Mucosa of stomach (tissue), 1 donor: ENCODE results near the gene ITGAV.
"Not testable (repeated sequence)": the region's sequence is repeated elsewhere in the genome, so short reads cannot be mapped to it uniquely, and the experiment has no call there.

Experiments
- H3K27me3 ChIP-seq: one replicate; pipeline ENCODE4 v1.7.0; 2013; ENCODE audit warnings: mild to moderate bottlenecking, low read length; ENCODE audit not compliant: control insufficient read depth, insufficient read depth
- H3K36me3 ChIP-seq: one replicate; pipeline ENCODE4 v1.7.0; 2013; ENCODE audit warnings: low read length; ENCODE audit not compliant: control insufficient read depth, insufficient read depth
- H3K4me1 ChIP-seq: one replicate; pipeline ENCODE4 v1.7.0; 2013; ENCODE audit warnings: mild to moderate bottlenecking, low read length; ENCODE audit not compliant: control insufficient read depth, insufficient read depth
- H3K4me3 ChIP-seq: one replicate; pipeline ENCODE4 v1.7.0; 2013; ENCODE audit warnings: low read length
- H3K9ac ChIP-seq: one replicate; pipeline ENCODE4 v1.7.0; 2013; ENCODE audit warnings: mild to moderate bottlenecking, low read length, moderate library complexity
- H3K9me3 ChIP-seq: one replicate; pipeline ENCODE4 v1.7.0; 2013; ENCODE audit warnings: mild to moderate bottlenecking, low read length, moderate library complexity; ENCODE audit not compliant: control insufficient read depth
- donor health status: Pancreatic carcinoma.

The ITGAV gene

GRCh38 chr2:186559848-186560247, 30.0 kb upstream of the ITGAV start:
- no peak overlapping the region for H3K4me3 ChIP-seq
- no peak overlapping the region for H3K9ac ChIP-seq
- no peaks in the 10 kb centered on the region for H3K4me1 ChIP-seq
- H3K27me3 ChIP-seq: no peaks in the 10 kb centered on the region
- no peaks in the 10 kb centered on the region for H3K9me3 ChIP-seq
- H3K36me3 ChIP-seq: no peaks in the 10 kb centered on the region

- H3K4me3 ChIP-seq: no peak overlapping the region
- no peak overlapping the region for H3K9ac ChIP-seq
- H3K36me3 ChIP-seq: no peaks in the 10 kb centered on the region
- H3K27me3 ChIP-seq: no peaks in the 10 kb centered on the region
- no peaks in the 10 kb centered on the region for H3K4me1 ChIP-seq
- H3K9me3 ChIP-seq: no peaks in the 10 kb centered on the region
Measured at GRCh38 chr2:186560254-186560653, 29.6 kb upstream of the ITGAV start.

- Histone ChIP-seq H3K36me3 (no peaks in the 10 kb centered on the region), H3K9me3 (no peaks in the 10 kb centered on the region), H3K9ac (no peak overlapping the region), H3K27me3 (no peaks in the 10 kb centered on the region), H3K4me3 (no peak overlapping the region), H3K4me1 (no peaks in the 10 kb centered on the region)
Measured at GRCh38 chr2:186561467-186562208, 28.2 kb upstream of the ITGAV start.

DNA sequence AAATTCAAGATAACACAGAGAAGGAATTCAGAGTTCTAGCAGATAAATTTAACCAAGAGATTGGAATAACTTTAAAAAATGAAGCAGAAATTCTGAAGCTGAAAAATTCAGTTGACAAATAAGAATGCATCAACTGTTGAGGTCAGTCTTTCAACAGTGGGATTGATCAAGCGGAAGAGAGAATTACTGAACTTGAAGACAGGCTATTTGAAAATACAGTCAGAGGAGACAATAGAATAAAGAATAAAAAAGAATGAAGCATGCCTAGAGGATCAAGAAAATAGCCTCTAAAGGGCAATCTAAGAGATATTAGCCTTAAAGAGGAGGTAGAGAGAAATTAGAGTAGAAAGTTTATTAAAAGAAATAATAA, 27.7 kb upstream of the ITGAV start:
- no peak overlapping the region for H3K4me3 ChIP-seq
- H3K4me1 ChIP-seq: no peaks in the 10 kb centered on the region
- H3K9me3 ChIP-seq: no peaks in the 10 kb centered on the region
- no peak overlapping the region for H3K9ac ChIP-seq
- no peaks in the 10 kb centered on the region for H3K36me3 ChIP-seq
- H3K27me3 ChIP-seq: no peaks in the 10 kb centered on the region

DNA sequence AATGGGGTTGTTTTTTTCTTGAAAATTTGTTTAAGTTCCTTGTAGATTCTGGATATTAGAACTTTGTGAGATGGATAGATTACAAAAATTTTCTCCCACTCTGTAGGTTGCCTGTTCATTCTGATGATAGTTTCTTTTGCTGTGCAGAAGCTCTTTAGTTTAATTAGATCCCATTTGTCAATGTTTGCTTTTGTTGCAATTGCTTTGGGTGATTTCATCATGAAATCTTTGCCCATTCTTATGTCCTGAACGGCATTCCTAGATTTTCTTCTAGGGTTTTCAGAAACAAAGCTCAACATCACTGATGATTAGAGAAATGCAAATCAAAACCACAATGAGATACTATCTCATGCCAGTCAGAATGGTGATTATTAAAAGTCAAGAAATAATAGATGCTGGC, 21.3 kb upstream of the ITGAV start:
- not testable (repeated sequence) for H3K9ac ChIP-seq, H3K9me3 ChIP-seq, H3K4me3 ChIP-seq, H3K27me3 ChIP-seq, H3K36me3 ChIP-seq
- peaks cover 28% of the 10 kb centered on the region for H3K4me1 ChIP-seq

GRCh38 chr2:186569127-186569526, 20.7 kb upstream of the ITGAV start:
- not testable (repeated sequence) for H3K27me3 ChIP-seq, H3K36me3 ChIP-seq, H3K9me3 ChIP-seq, H3K4me3 ChIP-seq, H3K9ac ChIP-seq
- peaks cover 28% of the 10 kb centered on the region for H3K4me1 ChIP-seq

DNA sequence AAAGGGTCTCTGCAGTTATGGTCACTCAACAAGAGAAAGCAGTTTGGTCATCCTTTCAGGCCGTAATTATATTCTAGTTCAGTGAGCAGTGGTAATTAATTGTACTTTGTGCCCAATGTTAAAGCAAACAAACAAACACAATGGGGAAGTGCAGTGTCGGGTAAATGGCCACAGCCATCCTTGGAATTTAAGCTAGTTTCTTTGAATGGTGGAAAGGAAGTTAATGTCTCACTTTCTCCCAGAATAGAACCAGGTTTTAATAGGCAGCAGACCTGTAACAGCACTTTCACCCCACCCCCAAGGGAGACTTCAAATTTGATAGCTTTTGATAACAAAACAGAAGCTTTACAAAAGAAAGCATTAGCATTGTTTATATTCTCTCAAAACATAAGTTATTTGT, 20.0 kb upstream of the ITGAV start:
- H3K27me3 ChIP-seq: no peaks in the 10 kb centered on the region
- no peak overlapping the region for H3K4me3 ChIP-seq
- H3K9ac ChIP-seq: no peak overlapping the region
- no peaks in the 10 kb centered on the region for H3K9me3 ChIP-seq
- H3K36me3 ChIP-seq: no peaks in the 10 kb centered on the region
- H3K4me1 ChIP-seq: peaks cover 28% of the 10 kb centered on the region

DNA sequence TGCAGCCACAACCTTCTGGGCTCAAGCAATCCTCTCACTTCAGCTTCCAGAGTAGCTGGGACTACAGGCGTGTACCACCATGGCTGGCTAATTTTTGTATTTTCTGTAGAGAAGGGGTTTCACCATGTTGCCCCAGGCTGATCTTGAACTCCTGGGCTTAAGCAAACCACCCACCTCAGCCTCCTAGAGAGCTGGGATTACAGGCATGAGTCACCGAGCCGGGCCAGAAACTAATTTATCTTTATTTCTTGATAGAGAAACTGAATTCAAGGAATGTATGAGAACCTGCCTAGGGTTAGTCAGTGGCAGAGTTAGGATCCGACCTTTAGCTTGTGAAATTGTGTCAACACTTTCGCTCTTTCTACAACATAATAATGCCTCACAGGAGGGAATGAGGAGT, 19.3 kb upstream of the ITGAV start:
- H3K9ac ChIP-seq: no peak overlapping the region
- no peaks in the 10 kb centered on the region for H3K27me3 ChIP-seq
- H3K36me3 ChIP-seq: no peaks in the 10 kb centered on the region
- H3K9me3 ChIP-seq: no peaks in the 10 kb centered on the region
- H3K4me1 ChIP-seq: peaks cover 28% of the 10 kb centered on the region
- H3K4me3 ChIP-seq: no peak overlapping the region

DNA sequence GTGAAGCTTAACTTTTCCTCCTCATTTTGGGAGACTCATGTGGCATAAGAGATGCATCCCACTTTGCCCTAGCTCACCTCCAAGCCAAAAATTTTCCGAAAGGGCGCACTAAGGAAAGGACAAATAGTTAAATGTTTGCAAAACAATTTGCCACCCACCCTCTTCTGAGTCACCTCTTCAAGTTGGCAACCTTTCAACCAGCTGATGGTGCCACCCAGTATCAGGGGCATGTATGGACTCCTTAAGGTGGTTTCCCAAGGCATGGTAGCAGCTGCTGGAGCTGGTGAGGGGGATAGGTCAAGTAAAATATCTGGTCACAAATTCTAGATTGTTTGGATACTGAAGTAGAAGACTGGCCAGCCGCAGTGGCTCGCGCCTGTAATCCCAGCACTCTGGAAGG, 17.2 kb upstream of the ITGAV start:
- H3K27me3 ChIP-seq: no peaks in the 10 kb centered on the region
- H3K4me1 ChIP-seq: peaks cover 28% of the 10 kb centered on the region
- H3K9me3 ChIP-seq: no peaks in the 10 kb centered on the region
- no peaks in the 10 kb centered on the region for H3K36me3 ChIP-seq
- no peak overlapping the region for H3K4me3 ChIP-seq
- H3K9ac ChIP-seq: no peak overlapping the region

- no peaks in the 10 kb centered on the region for H3K36me3 ChIP-seq
- no peaks in the 10 kb centered on the region for H3K27me3 ChIP-seq
- H3K9ac ChIP-seq: no peak overlapping the region
- peaks cover 28% of the 10 kb centered on the region for H3K4me1 ChIP-seq
- H3K4me3 ChIP-seq: no peak overlapping the region
- H3K9me3 ChIP-seq: no peaks in the 10 kb centered on the region
Measured at GRCh38 chr2:186573531-186573930, 16.3 kb upstream of the ITGAV start.

DNA sequence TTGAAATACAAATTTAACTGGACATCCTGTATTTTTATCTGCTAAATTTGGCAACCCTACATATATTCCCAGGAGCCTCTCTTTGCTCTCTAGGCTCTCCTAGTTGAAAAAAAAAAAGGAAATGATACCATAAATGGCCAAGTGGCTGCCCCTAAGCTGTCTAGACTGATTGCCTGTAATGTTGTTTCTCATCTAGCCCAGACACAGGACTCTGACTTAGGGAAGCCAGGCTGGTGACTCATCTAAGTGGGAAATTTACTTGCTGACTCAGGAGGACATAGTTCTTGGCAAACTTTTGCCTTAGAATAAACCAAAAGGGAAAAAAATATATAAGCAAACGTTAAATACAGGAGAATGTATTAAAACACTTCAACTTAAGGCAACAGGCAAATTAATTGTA, 14.6 kb upstream of the ITGAV start:
- Histone ChIP-seq H3K9me3 (no peaks in the 10 kb centered on the region), H3K4me1 (peaks cover 21% of the 10 kb centered on the region), H3K4me3 (no peak overlapping the region), H3K27me3 (no peaks in the 10 kb centered on the region), H3K36me3 (no peaks in the 10 kb centered on the region), H3K9ac (no peak overlapping the region)

GRCh38 chr2:186575856-186576255, 14.0 kb upstream of the ITGAV start:
- H3K4me3 ChIP-seq: no peak overlapping the region
- H3K36me3 ChIP-seq: no peaks in the 10 kb centered on the region
- no peaks in the 10 kb centered on the region for H3K9me3 ChIP-seq
- H3K9ac ChIP-seq: no peak overlapping the region
- H3K4me1 ChIP-seq: peaks cover 16% of the 10 kb centered on the region
- no peaks in the 10 kb centered on the region for H3K27me3 ChIP-seq

GRCh38 chr2:186576614-186577013, 13.2 kb upstream of the ITGAV start:
- H3K9ac ChIP-seq: no peak overlapping the region
- no peaks in the 10 kb centered on the region for H3K36me3 ChIP-seq
- H3K27me3 ChIP-seq: no peaks in the 10 kb centered on the region
- no peaks in the 10 kb centered on the region for H3K9me3 ChIP-seq
- H3K4me3 ChIP-seq: no peak overlapping the region
- peaks cover 8% of the 10 kb centered on the region for H3K4me1 ChIP-seq
